Fibroblast of mammary gland (primary cell): ENCODE data around the gene SEC14L1.

ENCODE experiments used
- DNase-seq: peaks from one replicate; pipeline ENCODE4 v3.0.0-alpha.2; 2010; ENCODE audit warnings: low read depth
- H3K4me3 ChIP-seq: 2 replicates; pipeline ENCODE4 v1.5.1; 2011; ENCODE audit warnings: low read depth, mild to moderate bottlenecking, low read length, moderate library complexity; ENCODE audit not compliant: control insufficient read depth
- CTCF ChIP-seq: conservative IDR thresholded peaks from 2 replicates; pipeline ENCODE4 v1.5.1; 2011; ENCODE audit warnings: low read depth, low read length, inconsistent platforms; ENCODE audit not compliant: control insufficient read depth, insufficient read depth

Gene SEC14L1

GRCh38 chr17:77210331-77210730 is 69.6 kb downstream of the SEC14L1 start:
- TF ChIP-seq CTCF = no peak
- no peak for DNase-seq

GRCh38 chr17:77210946-77211541 is 70.3 kb downstream of the SEC14L1 start:
- no peak overlapping the region for H3K4me3 ChIP-seq
- no peak for TF ChIP-seq CTCF
- DNase-seq = no peak

More at GRCh38 chr17:77210331-77210730, 69.6 kb downstream of the SEC14L1 start:
- H3K4me3 ChIP-seq = no peak overlapping the region

GRCh38 chr17:77211681-77212080 is 70.9 kb downstream of the SEC14L1 start:
- TF ChIP-seq CTCF = no peak
- H3K4me3 ChIP-seq = no peak overlapping the region
- DNase-seq = no peak

- DNase-seq = no peak
These were observed 71.5 kb downstream of the SEC14L1 start for GRCh38 chr17:77212081-77212832.

GRCh38 chr17:77212833-77213777 is 72.3 kb downstream of the SEC14L1 start:
- DNase-seq = no peak
- TF ChIP-seq CTCF = no peak
- H3K4me3 ChIP-seq = no peak overlapping the region

More at GRCh38 chr17:77212081-77212832, 71.5 kb downstream of the SEC14L1 start:
- TF ChIP-seq CTCF = no peak
- H3K4me3 ChIP-seq = no peak overlapping the region

- TF ChIP-seq CTCF = no peak
- no peak overlapping the region for H3K4me3 ChIP-seq
- no peak for DNase-seq
These were observed 73.0 kb downstream of the SEC14L1 start for GRCh38 chr17:77213778-77214132.
